ENCODE measurements around the gene CITED1. TPM values are rescaled to one million over a fixed set of nuclear protein-coding genes. Genes with fewer than 3 reads are reported as not detected.

CITED1 gene
- total RNA-seq, 1 experiment from 2014 or later: 0.36 TPM

GRCh38 chrX:72274526-72274925, 31.2 kb downstream of the CITED1 start:
- H3K27ac ChIP-seq (ENCODE audit: low read length): peak overlapping the region; percentile 95

GRCh38 chrX:72273718-72274117, 32.0 kb downstream of the CITED1 start:
- ChIA-PET POLR2A (no interaction called here), CTCF (no interaction called here)
- Histone ChIP-seq H3K27me3 (ENCODE audit: control insufficient read depth, insufficient read depth, low read length) (no peaks in the 10 kb centered on the region), H3K27ac (ENCODE audit: low read length) (no peak overlapping the region; the same call in 1 of the 2 replicates), H3K4me3 (ENCODE audit: low read depth in 2 of 2, low read length in 2 of 2) (peak overlapping the region; percentile 91 to 95), H3K36me3 (ENCODE audit: control insufficient read depth, insufficient read depth, low read length) (peaks cover 37% of the 10 kb centered on the region), H3K9me3 (ENCODE audit: control insufficient read depth, insufficient read depth, low read depth, low read length) (no peaks in the 10 kb centered on the region), H3K4me1 (ENCODE audit: control insufficient read depth, insufficient read depth, low read length) (peaks cover 38% of the 10 kb centered on the region)
- DNase-seq (ENCODE audit: low read depth, low spot score): no peak
- no peak for TF ChIP-seq TCF7L2 (IDR thresholded peaks at IDR 0.05; ENCODE audit: low read depth, low read length)
- TF ChIP-seq SIN3A (IDR thresholded peaks at IDR 0.05; ENCODE audit: borderline replicate concordance, insufficient read depth, low read depth, low read length): no peak
- TF ChIP-seq REST (IDR thresholded peaks at IDR 0.05; ENCODE audit: insufficient read depth in 1 of 2, low read depth in 2 of 2, low read length in 1 of 2): no peak
- no peak for TF ChIP-seq POLR2AphosphoS5 (IDR thresholded peaks at IDR 0.05; ENCODE audit: low read depth, low read length)
- no peak for TF ChIP-seq CTCF (IDR thresholded peaks at IDR 0.05)
- no peak for ATAC-seq
- intact Hi-C loops (cut with micrococcal nuclease; ENCODE audit: unreplicated experiment): no loop called here
- in situ Hi-C loops (cut with HindIII; ENCODE audit: low pct_unique_long_range_greater_than_20kb, low sequenced_read_pairs): no loop called here
- no TSS peak for BruUV-seq (replicated peaks)

More at GRCh38 chrX:72274526-72274925, 31.2 kb downstream of the CITED1 start:
- Histone ChIP-seq H3K27me3 (ENCODE audit: control insufficient read depth, insufficient read depth, low read length) (no peaks in the 10 kb centered on the region), H3K4me3 (ENCODE audit: low read depth in 2 of 2, low read length in 2 of 2) (peak overlapping the region; percentile 91 to 95), H3K4me1 (ENCODE audit: control insufficient read depth, insufficient read depth, low read length) (peaks cover 38% of the 10 kb centered on the region), H3K36me3 (ENCODE audit: control insufficient read depth, insufficient read depth, low read length) (peaks cover 37% of the 10 kb centered on the region), H3K9me3 (ENCODE audit: control insufficient read depth, insufficient read depth, low read depth, low read length) (no peaks in the 10 kb centered on the region)
- BruUV-seq (replicated peaks): no TSS peak
- DNase-seq (ENCODE audit: low read depth, low spot score) (no peak), ATAC-seq (no peak)
- intact Hi-C loops (cut with micrococcal nuclease; ENCODE audit: unreplicated experiment): no loop called here
- CTCF ChIA-PET: no interaction called here
- TF ChIP-seq SIN3A (IDR thresholded peaks at IDR 0.05; ENCODE audit: borderline replicate concordance, insufficient read depth, low read depth, low read length) (no peak), POLR2AphosphoS5 (IDR thresholded peaks at IDR 0.05; ENCODE audit: low read depth, low read length) (no peak), CTCF (IDR thresholded peaks at IDR 0.05) (no peak), TCF7L2 (IDR thresholded peaks at IDR 0.05; ENCODE audit: low read depth, low read length) (no peak), REST (IDR thresholded peaks at IDR 0.05; ENCODE audit: insufficient read depth in 1 of 2, low read depth in 2 of 2, low read length in 1 of 2) (no peak)
- in situ Hi-C loops (cut with HindIII; ENCODE audit: low pct_unique_long_range_greater_than_20kb, low sequenced_read_pairs): no loop called here
- POLR2A ChIA-PET: no interaction called here
